HG02970 (cell line): Measurements from ENCODE around the gene KCNAB2.
"Not testable (repeated sequence)": the region's sequence is repeated elsewhere in the genome, so short reads cannot be mapped to it uniquely, and the experiment has no call there.

Experiments used
- ATAC-seq: cut with Tn5 transposase; IDR thresholded peaks from one replicate; pipeline ENCODE4 v1.9.1; 2021; ENCODE audit warnings: mild to moderate bottlenecking, moderate library complexity, moderate number of reproducible peaks; ENCODE audit not compliant: unreplicated experiment, low FRiP score

The KCNAB2 gene

GRCh38 chr1:6009120-6010040, 36.3 kb upstream of the KCNAB2 start:
- ATAC-seq = no peak

GRCh38 chr1:6010554-6010953, 35.1 kb upstream of the KCNAB2 start:
- ATAC-seq = no peak

GRCh38 chr1:6011161-6011945, 34.3 kb upstream of the KCNAB2 start:
- ATAC-seq = no peak

GRCh38 chr1:6011946-6012258, 33.8 kb upstream of the KCNAB2 start:
- ATAC-seq = no peak

GRCh38 chr1:6012529-6013318, 33.0 kb upstream of the KCNAB2 start:
- ATAC-seq = no peak

GRCh38 chr1:6013491-6013890, 32.2 kb upstream of the KCNAB2 start:
- no peak for ATAC-seq

GRCh38 chr1:6014130-6014999, 31.3 kb upstream of the KCNAB2 start:
- ATAC-seq = no peak

GRCh38 chr1:6016191-6016865, 29.4 kb upstream of the KCNAB2 start:
- no peak for ATAC-seq

- ATAC-seq = not testable (repeated sequence)
Observed at GRCh38 chr1:6017654-6018053, 28.0 kb upstream of the KCNAB2 start.

GRCh38 chr1:6019166-6019845, 26.4 kb upstream of the KCNAB2 start:
- ATAC-seq = no peak

- ATAC-seq = no peak
Observed at GRCh38 chr1:6022193-6022592, 23.5 kb upstream of the KCNAB2 start.

GRCh38 chr1:6023346-6023745, 22.3 kb upstream of the KCNAB2 start:
- ATAC-seq = no peak

- no peak for ATAC-seq
Observed at GRCh38 chr1:6024376-6024775, 21.3 kb upstream of the KCNAB2 start.

- ATAC-seq = no peak
Observed at GRCh38 chr1:6025269-6026094, 20.2 kb upstream of the KCNAB2 start.

GRCh38 chr1:6026095-6026809, 19.4 kb upstream of the KCNAB2 start:
- peak; percentile 79 for ATAC-seq

GRCh38 chr1:6027591-6027990, 18.1 kb upstream of the KCNAB2 start:
- no peak for ATAC-seq

GRCh38 chr1:6028042-6028850, 17.4 kb upstream of the KCNAB2 start:
- no peak for ATAC-seq
